Measurements from ENCODE around the gene TMEM220. TPM values are rescaled to one million over a fixed set of nuclear protein-coding genes. Genes with fewer than 3 reads are reported as not detected.

TMEM220 gene
- total and polyA plus RNA-seq, 4 donors: 2.8 to 13.8 (median 7.1) TPM

Other genes starting within 250 kb of the TMEM220 start
- gene MYH1, start 211.5 kb downstream of the TMEM220 start, total RNA-seq: not detected
- under 1 TPM; 0.02 TPM for gene MYH1, start 211.5 kb downstream of the TMEM220 start, polyA plus RNA-seq
- not detected for gene MYH2, start 180.4 kb downstream of the TMEM220 start, total RNA-seq
- under 1 TPM; 0.02 TPM for gene MYH2, start 180.4 kb downstream of the TMEM220 start, polyA plus RNA-seq
- gene MYH3, start 72.7 kb downstream of the TMEM220 start, total RNA-seq: 1 to 10 TPM; 1.0 to 1.7 TPM
- gene MYH3, start 72.7 kb downstream of the TMEM220 start, polyA plus RNA-seq: 1 to 10 TPM; 1.7 to 2.8 TPM
- gene SCO1, start 32.5 kb downstream of the TMEM220 start, total RNA-seq: 10 to 100 TPM; 29.6 to 30.5 TPM
- gene SCO1, start 32.5 kb downstream of the TMEM220 start, polyA plus RNA-seq: 10 to 100 TPM in 1 of 2 donors, 1 to 10 TPM in 1; 5.9 to 21.4 TPM
- gene ADPRM, start 32.4 kb downstream of the TMEM220 start, total RNA-seq: 10 to 100 TPM in 1 of 2 donors, 1 to 10 TPM in 1; 5.5 to 13.9 TPM
- 10 to 100 TPM in 1 of 2 donors, 1 to 10 TPM in 1; 5.0 to 10.4 TPM for gene ADPRM, start 32.4 kb downstream of the TMEM220 start, polyA plus RNA-seq
- not detected for gene TMEM238L, start 74.1 kb upstream of the TMEM220 start, total RNA-seq
- under 1 TPM in 1 of 2 donors, not detected in 1; 0.05 TPM for gene TMEM238L, start 74.1 kb upstream of the TMEM220 start, polyA plus RNA-seq
- gene PIRT, start 108.1 kb upstream of the TMEM220 start, total RNA-seq: under 1 TPM in 1 of 2 donors, not detected in 1; 0.26 TPM
- not detected for gene PIRT, start 108.1 kb upstream of the TMEM220 start, polyA plus RNA-seq